B cell (primary cell): Measurements from ENCODE around the gene MANEA.

Experiments used
- CTCF ChIP-seq: fragments of 200-600 bp; IDR thresholded peaks from one replicate; pipeline ENCODE4 v1.8.0; 2022; ENCODE audit warnings: antibody characterized with exemption, mild to moderate bottlenecking
- EZH2 ChIP-seq: IDR thresholded peaks from 2 replicates; pipeline ENCODE4 v1.6.1; 2012; ENCODE audit warnings: borderline replicate concordance, low read depth, mild to moderate bottlenecking, moderate library complexity, low read length; ENCODE audit not compliant: insufficient read depth, poor library complexity, severe bottlenecking

DNA sequence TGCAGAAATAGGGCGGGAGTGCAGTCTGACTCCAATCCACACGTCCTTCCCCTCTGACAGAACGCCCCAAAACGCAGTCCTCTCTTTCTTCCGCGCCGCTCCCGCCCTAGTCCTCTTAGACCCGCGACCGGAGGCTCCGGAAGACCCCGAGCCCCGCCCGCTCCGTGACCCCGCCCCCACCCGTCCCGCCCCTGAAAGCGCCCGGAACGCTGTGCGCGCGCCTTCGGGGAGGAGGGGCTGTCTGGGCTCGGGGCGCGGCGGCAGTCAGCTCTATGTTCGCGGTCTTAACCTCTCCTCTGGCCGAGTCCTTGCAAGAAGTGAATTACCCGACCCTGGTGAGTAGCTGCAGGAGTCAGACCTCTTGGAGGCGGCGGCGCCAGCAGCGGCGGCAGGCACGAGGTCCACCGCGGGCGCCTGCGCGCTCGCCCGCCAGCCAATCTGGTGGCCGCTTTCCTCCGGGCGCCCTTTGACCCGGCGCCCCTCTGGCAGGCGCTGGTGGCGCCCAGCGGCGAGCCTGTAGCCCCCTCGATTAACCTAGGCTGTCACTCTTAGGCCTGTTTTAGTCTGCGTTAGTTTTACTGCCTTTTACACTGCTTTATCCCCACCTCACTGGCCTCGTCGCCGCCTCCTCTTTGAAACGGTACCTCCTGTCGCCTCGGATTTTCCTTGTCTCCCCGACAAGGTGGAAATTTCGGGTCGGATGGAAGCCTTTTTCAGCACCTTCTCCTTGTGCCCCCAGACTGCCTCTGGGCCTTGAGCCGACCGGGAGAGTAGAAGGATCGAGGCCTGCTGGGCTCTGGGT is at the start of gene MANEA:
- TF ChIP-seq CTCF, result no peak
- TF ChIP-seq EZH2, result no peak
